Measurements from ENCODE around the gene BEST2. TPM values are rescaled to one million over a fixed set of nuclear protein-coding genes. Genes with fewer than 3 reads are reported as not detected.

BEST2 gene
- total RNA-seq, 1 donor from 2014 or later, result not detected

GRCh38 chr19:12802267-12803106, 50.9 kb downstream of the BEST2 start:
- H3K27ac Mint-ChIP-seq, result no peak overlapping the region
- H3K36me3 Mint-ChIP-seq (ENCODE audit: low read depth), result peaks cover 2% of the 10 kb centered on the region
- no peak for TF ChIP-seq CTCF (IDR thresholded peaks at IDR 0.05)
- H3K9me3 Mint-ChIP-seq, result no peaks in the 10 kb centered on the region
- H3K27me3 Mint-ChIP-seq, result peaks cover 5% of the 10 kb centered on the region
- peak overlapping the region; percentile 82 for H3K4me3 Mint-ChIP-seq
- peaks cover 31% of the 10 kb centered on the region for H3K4me1 Mint-ChIP-seq
- ChIA-PET POLR2A (interaction anchor here (0.7 to 1.3 kb wide), 3 partner anchors 9 to 33 kb away, joined by 3 to 5 read pairs (median 4); no protein-coding TSS in a partner anchor), CTCF (interaction anchor here (1.0 to 1.1 kb wide), 2 partner anchors 10 to 36 kb away, joined by 3 to 4 read pairs; no protein-coding TSS in a partner anchor)
- intact Hi-C loops (cut with micrococcal nuclease), result no loop called here
- no peak for ATAC-seq (ENCODE audit: low read depth)
- DNase-seq, result no peak

GRCh38 chr19:12804051-12804450, 52.5 kb downstream of the BEST2 start:
- DNase-seq, result no peak
- peaks cover 7% of the 10 kb centered on the region for H3K36me3 Mint-ChIP-seq (ENCODE audit: low read depth)
- no peak for ATAC-seq (ENCODE audit: low read depth)
- CTCF ChIA-PET, result interaction anchor here (1.0 kb wide), 1 partner anchor 43 kb away, joined by 3 read pairs; no protein-coding TSS in a partner anchor
- no peak overlapping the region for H3K4me3 Mint-ChIP-seq
- POLR2A ChIA-PET, result interaction anchor here (0.6 to 0.8 kb wide), 3 partner anchors 11 to 879 kb away, joined by 5 to 11 read pairs (median 10); partner anchors contain the start of gene ZNF700
- H3K27me3 Mint-ChIP-seq, result peaks cover 5% of the 10 kb centered on the region
- H3K4me1 Mint-ChIP-seq, result peaks cover 31% of the 10 kb centered on the region
- no peaks in the 10 kb centered on the region for H3K9me3 Mint-ChIP-seq
- no peak for TF ChIP-seq CTCF (IDR thresholded peaks at IDR 0.05)
- H3K27ac Mint-ChIP-seq, result no peak overlapping the region
- intact Hi-C loops (cut with micrococcal nuclease), result no loop called here

GRCh38 chr19:12806242-12807081, 54.9 kb downstream of the BEST2 start, which contains the start of gene RNASEH2A:
TSS of gene RNASEH2A (plus strand) at chr19:12806584. CDS start at chr19:12806674, 90 bp downstream.
- DNase-seq (peak; percentile 86), ATAC-seq (ENCODE audit: low read depth) (peak; percentile 93)
- Mint-ChIP-seq H3K4me3 (peak within 1 kb of the TSS; percentile 92), H3K4me1 (peaks cover 23% of the 10 kb centered on the region), H3K27ac (peak within 1 kb of the TSS; percentile 86), H3K27me3 (peaks cover 5% of the 10 kb centered on the region), H3K36me3 (ENCODE audit: low read depth) (peaks cover 10% of the 10 kb centered on the region), H3K9me3 (no peaks in the 10 kb centered on the region)
- intact Hi-C loops (cut with micrococcal nuclease), result loop anchor here (1.0 kb wide), 2 partner anchors 13 to 69 kb away; partner anchors contain the start of gene GET3
- no peak for TF ChIP-seq CTCF (IDR thresholded peaks at IDR 0.05)
- CTCF ChIA-PET, result interaction anchor here (0.7 to 2.3 kb wide), 9 partner anchors 10 to 288 kb away, joined by 3 to 9 read pairs (median 4); no protein-coding TSS in a partner anchor
- POLR2A ChIA-PET, result interaction anchor here (0.6 to 1.8 kb wide), 14 partner anchors 10 to 1861 kb away, joined by 3 to 21 read pairs (median 5); partner anchors contain the start of genes GCDH, JUNB, SYCE2 and TRIR

Other genes with a start within 250 kb of the BEST2 start
- gene ZNF564, start 200.3 kb upstream of the BEST2 start, total RNA-seq, result 23.0 and 26.6 TPM in 2 replicates
- gene ZNF490, start 141.0 kb upstream of the BEST2 start, total RNA-seq, result 15.6 TPM in 2 replicates
- 37.5 and 46.1 TPM in 2 replicates for gene ZNF791, start 140.9 kb upstream of the BEST2 start, total RNA-seq
- 251 and 291 TPM in 2 replicates for gene MAN2B1, start 85.0 kb upstream of the BEST2 start, total RNA-seq
- gene WDR83, start 85.0 kb upstream of the BEST2 start, total RNA-seq, result 17.7 and 20.8 TPM in 2 replicates
- gene DHPS, start 69.9 kb upstream of the BEST2 start, total RNA-seq, result 141 and 160 TPM in 2 replicates
- not detected in 2 replicates for gene GNG14, start 63.8 kb upstream of the BEST2 start, total RNA-seq
- gene FBXW9, start 55.2 kb upstream of the BEST2 start, total RNA-seq, result 4.7 and 5.2 TPM in 2 replicates
- gene TNPO2, start 27.9 kb upstream of the BEST2 start, total RNA-seq, result 73.9 and 91.5 TPM in 2 replicates
- 164 and 183 TPM in 2 replicates for gene TRIR, start 17.1 kb upstream of the BEST2 start, total RNA-seq
- gene GET3, start 14.3 kb upstream of the BEST2 start, total RNA-seq, result 59.6 and 63.5 TPM in 2 replicates
- 13.4 and 21.2 TPM in 2 replicates for gene HOOK2, start 23.8 kb downstream of the BEST2 start, total RNA-seq
- gene JUNB, start 39.7 kb downstream of the BEST2 start, total RNA-seq, result 127 and 132 TPM in 2 replicates
- 53.1 and 55.6 TPM in 2 replicates for gene PRDX2, start 50.0 kb downstream of the BEST2 start, total RNA-seq
- gene THSD8, start 50.3 kb downstream of the BEST2 start, total RNA-seq, result 2.3 and 5.9 TPM in 2 replicates
- 13.4 and 22.1 TPM in 2 replicates for gene RNASEH2A, start 54.8 kb downstream of the BEST2 start, total RNA-seq
- gene RTBDN, start 82.8 kb downstream of the BEST2 start, total RNA-seq, result not detected in 2 replicates
- gene MAST1, start 86.7 kb downstream of the BEST2 start, total RNA-seq, result 0.20 and 0.66 TPM in 2 replicates
- 26.5 and 27.2 TPM in 2 replicates for gene DNASE2, start 129.7 kb downstream of the BEST2 start, total RNA-seq
- gene KLF1, start 135.4 kb downstream of the BEST2 start, total RNA-seq, result 0.12 TPM in 1 of 2 replicates, not detected in the other
- gene GCDH, start 139.4 kb downstream of the BEST2 start, total RNA-seq, result 62.3 and 73.9 TPM in 2 replicates
- 0.49 TPM in 1 of 2 replicates, not detected in the other for gene SYCE2, start 167.5 kb downstream of the BEST2 start, total RNA-seq
- 76.1 and 76.8 TPM in 2 replicates for gene FARSA, start 181.9 kb downstream of the BEST2 start, total RNA-seq
- gene CALR, start 186.8 kb downstream of the BEST2 start, total RNA-seq, result 721 and 802 TPM in 2 replicates
- 106 and 112 TPM in 2 replicates for gene RAD23A, start 194.1 kb downstream of the BEST2 start, total RNA-seq
- 16.7 and 19.6 TPM in 2 replicates for gene GADD45GIP1, start 205.4 kb downstream of the BEST2 start, total RNA-seq
- not detected in 2 replicates for gene DAND5, start 217.8 kb downstream of the BEST2 start, total RNA-seq
- 2.6 and 2.7 TPM in 2 replicates for gene NFIX, start 243.7 kb downstream of the BEST2 start, total RNA-seq